Measurements from ENCODE around the gene NSMCE3. TPM values are rescaled to one million over a fixed set of nuclear protein-coding genes. Genes with fewer than 3 reads are reported as not detected.

The NSMCE3 gene
- 10 to 100 TPM; 22.3 to 32.3 (median 27.9) TPM for polyA plus RNA-seq

- Mint-ChIP-seq H3K27ac (peak within 1 kb of the TSS; percentile 97 to 100 (median 99)), H3K4me1 (peaks cover 48 to 51% of the 10 kb centered on the region in 2 donors), H3K36me3 (no peaks in the 10 kb centered on the region), H3K9me3 (no peaks in the 10 kb centered on the region), H3K27me3 (ENCODE audit: low read depth in 3 of 3) (peaks cover 2 to 21% (median 7%) of the 10 kb centered on the region in 3 donors), H3K4me3 (peak within 1 kb of the TSS; percentile 92 to 99 (median 98))
- DNase-seq: peak; percentile 91 to 93 (median 92)
Observed at GRCh38 chr15:29269485-29270168, at the start of gene NSMCE3. Gene NSMCE3, minus strand, starts transcription at chr15:29269822. Its CDS starts 117 bp downstream, at chr15:29269705.

GRCh38 chr15:29316422-29316821 is 46.8 kb upstream of the NSMCE3 start:
- H3K9me3 Mint-ChIP-seq: peaks cover 0 to 4% (median 0%) of the 10 kb centered on the region in 6 donors
- no peak overlapping the region for H3K27ac Mint-ChIP-seq
- no peaks in the 10 kb centered on the region for H3K4me1 Mint-ChIP-seq
- H3K36me3 Mint-ChIP-seq: no peaks in the 10 kb centered on the region
- peaks cover 3 to 9% (median 3%) of the 10 kb centered on the region in 3 donors for H3K27me3 Mint-ChIP-seq (ENCODE audit: low read depth in 3 of 3)
- DNase-seq: no peak
- no peak overlapping the region for H3K4me3 Mint-ChIP-seq

DNA sequence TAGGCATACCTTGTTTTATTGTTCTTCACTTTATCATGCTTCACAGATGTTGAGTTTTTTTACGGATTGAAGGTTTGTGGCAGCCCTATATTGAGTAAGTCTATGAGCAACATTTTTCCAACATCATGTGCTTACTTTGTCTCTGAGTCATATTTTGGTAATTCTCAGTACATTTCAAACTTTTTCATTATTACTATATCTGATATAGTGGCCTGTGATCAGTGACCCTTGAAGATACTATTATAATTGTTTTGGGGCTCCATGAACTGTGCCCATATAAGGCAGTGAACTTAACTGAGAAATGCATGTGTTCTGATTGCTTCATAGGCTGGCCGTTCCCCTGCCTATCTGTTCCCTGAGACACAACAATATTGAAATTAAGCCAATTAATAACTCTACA is 42.8 kb upstream of the NSMCE3 start:
- Mint-ChIP-seq H3K36me3 (no peaks in the 10 kb centered on the region), H3K27me3 (ENCODE audit: low read depth in 3 of 3) (peaks cover 2 to 3% (median 2%) of the 10 kb centered on the region in 3 donors), H3K4me3 (no peak overlapping the region), H3K9me3 (no peaks in the 10 kb centered on the region), H3K27ac (no peak overlapping the region), H3K4me1 (no peaks in the 10 kb centered on the region)
- no peak for DNase-seq

GRCh38 chr15:29311696-29312095 is 42.1 kb upstream of the NSMCE3 start:
- peaks cover 2 to 3% (median 2%) of the 10 kb centered on the region in 3 donors for H3K27me3 Mint-ChIP-seq (ENCODE audit: low read depth in 3 of 3)
- no peaks in the 10 kb centered on the region for H3K4me1 Mint-ChIP-seq
- DNase-seq: no peak
- H3K27ac Mint-ChIP-seq: no peak overlapping the region
- H3K36me3 Mint-ChIP-seq: no peaks in the 10 kb centered on the region
- H3K9me3 Mint-ChIP-seq: no peaks in the 10 kb centered on the region
- no peak overlapping the region for H3K4me3 Mint-ChIP-seq

DNA sequence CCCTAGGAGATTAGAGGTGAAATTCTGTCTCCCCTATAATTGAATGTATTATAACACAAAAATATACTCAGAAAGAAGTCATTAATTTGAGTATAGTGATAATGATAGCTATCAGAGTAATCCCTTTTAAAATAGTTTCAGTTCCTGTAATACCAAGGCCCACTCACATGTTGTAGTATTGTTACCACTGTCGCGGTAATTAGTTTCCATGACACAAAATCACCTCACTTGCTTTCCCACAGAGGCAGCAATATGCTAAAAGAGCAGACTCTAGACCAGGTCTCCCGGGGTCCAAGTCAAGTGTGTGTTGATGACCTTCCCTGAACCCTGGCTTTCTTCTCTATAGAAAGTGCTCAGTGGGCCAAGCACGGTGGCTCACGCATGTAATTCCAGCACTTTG is 39.5 kb upstream of the NSMCE3 start:
- Mint-ChIP-seq H3K27ac (no peak overlapping the region), H3K4me3 (no peak overlapping the region), H3K4me1 (no peaks in the 10 kb centered on the region), H3K9me3 (no peaks in the 10 kb centered on the region), H3K36me3 (no peaks in the 10 kb centered on the region), H3K27me3 (ENCODE audit: low read depth in 3 of 3) (peaks cover 3 to 5% (median 4%) of the 10 kb centered on the region in 3 donors)
- DNase-seq: no peak

- Mint-ChIP-seq H3K9me3 (no peaks in the 10 kb centered on the region), H3K27me3 (ENCODE audit: low read depth in 3 of 3) (peaks cover 3 to 5% (median 4%) of the 10 kb centered on the region in 3 donors), H3K36me3 (no peaks in the 10 kb centered on the region), H3K27ac (no peak overlapping the region), H3K4me3 (no peak overlapping the region), H3K4me1 (no peaks in the 10 kb centered on the region)
- no peak for DNase-seq
Observed at GRCh38 chr15:29308299-29308698, 38.7 kb upstream of the NSMCE3 start.

DNA sequence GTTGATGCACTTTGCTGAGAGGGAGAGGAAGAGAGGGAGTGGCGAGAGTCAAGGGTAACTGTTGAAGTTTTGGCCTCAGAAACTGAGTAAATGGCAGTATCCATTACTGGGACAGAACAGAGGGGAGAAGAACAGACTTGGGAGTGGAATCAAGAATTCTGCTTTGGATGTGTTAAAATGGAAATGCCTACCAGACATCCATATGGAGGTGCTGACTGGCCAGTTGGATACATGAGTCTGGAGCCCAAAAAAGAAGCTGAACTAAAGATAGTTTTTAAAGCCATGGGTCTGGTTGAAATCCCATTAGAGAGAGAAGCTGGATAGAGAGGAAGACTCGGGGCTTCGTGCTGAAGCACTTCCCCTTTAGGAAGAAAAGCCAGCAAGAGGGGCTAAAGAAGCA is 35.9 kb upstream of the NSMCE3 start:
- Mint-ChIP-seq H3K36me3 (no peaks in the 10 kb centered on the region), H3K4me1 (no peaks in the 10 kb centered on the region), H3K9me3 (no peaks in the 10 kb centered on the region), H3K27me3 (ENCODE audit: low read depth in 3 of 3) (peaks cover 3 to 6% (median 5%) of the 10 kb centered on the region in 3 donors), H3K4me3 (no peak overlapping the region), H3K27ac (no peak overlapping the region)
- DNase-seq: no peak

GRCh38 chr15:29302871-29303270 is 33.2 kb upstream of the NSMCE3 start:
- no peak for DNase-seq
- no peaks in the 10 kb centered on the region for H3K9me3 Mint-ChIP-seq
- no peak overlapping the region for H3K27ac Mint-ChIP-seq
- H3K4me1 Mint-ChIP-seq: no peaks in the 10 kb centered on the region
- H3K36me3 Mint-ChIP-seq: no peaks in the 10 kb centered on the region
- peaks cover 4 to 5% (median 5%) of the 10 kb centered on the region in 3 donors for H3K27me3 Mint-ChIP-seq (ENCODE audit: low read depth in 3 of 3)
- no peak overlapping the region for H3K4me3 Mint-ChIP-seq

DNA sequence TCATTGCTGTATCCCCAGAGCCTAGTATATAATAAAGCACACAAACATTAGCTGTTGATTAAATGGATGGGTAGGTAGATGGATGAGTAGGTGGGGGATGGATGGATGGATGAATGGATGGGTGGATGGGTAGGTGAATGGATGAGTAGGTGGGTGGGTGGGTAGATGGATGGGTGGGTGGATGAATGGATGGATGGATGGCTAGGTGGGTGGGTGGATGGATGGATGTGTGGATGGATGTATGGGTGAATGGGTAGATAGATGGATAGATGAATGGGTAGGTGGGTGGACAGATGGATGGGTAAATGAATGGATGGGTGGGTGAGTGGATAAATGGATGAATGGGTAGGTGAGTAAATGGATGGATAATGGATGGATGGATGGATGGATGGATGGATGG is 30.2 kb upstream of the NSMCE3 start:
- H3K9me3 Mint-ChIP-seq: no peaks in the 10 kb centered on the region
- H3K27me3 Mint-ChIP-seq (ENCODE audit: low read depth in 3 of 3): peaks cover 0 to 8% (median 5%) of the 10 kb centered on the region in 3 donors
- no peak overlapping the region for H3K27ac Mint-ChIP-seq
- H3K36me3 Mint-ChIP-seq: no peaks in the 10 kb centered on the region
- H3K4me3 Mint-ChIP-seq: no peak overlapping the region
- DNase-seq: no peak
- H3K4me1 Mint-ChIP-seq: no peaks in the 10 kb centered on the region

GRCh38 chr15:29299331-29299730 is 29.7 kb upstream of the NSMCE3 start:
- Mint-ChIP-seq H3K4me1 (no peaks in the 10 kb centered on the region), H3K27me3 (ENCODE audit: low read depth in 3 of 3) (peaks cover 0 to 8% (median 5%) of the 10 kb centered on the region in 3 donors), H3K9me3 (no peaks in the 10 kb centered on the region), H3K4me3 (no peak overlapping the region), H3K36me3 (no peaks in the 10 kb centered on the region), H3K27ac (no peak overlapping the region)
- DNase-seq: no peak

DNA sequence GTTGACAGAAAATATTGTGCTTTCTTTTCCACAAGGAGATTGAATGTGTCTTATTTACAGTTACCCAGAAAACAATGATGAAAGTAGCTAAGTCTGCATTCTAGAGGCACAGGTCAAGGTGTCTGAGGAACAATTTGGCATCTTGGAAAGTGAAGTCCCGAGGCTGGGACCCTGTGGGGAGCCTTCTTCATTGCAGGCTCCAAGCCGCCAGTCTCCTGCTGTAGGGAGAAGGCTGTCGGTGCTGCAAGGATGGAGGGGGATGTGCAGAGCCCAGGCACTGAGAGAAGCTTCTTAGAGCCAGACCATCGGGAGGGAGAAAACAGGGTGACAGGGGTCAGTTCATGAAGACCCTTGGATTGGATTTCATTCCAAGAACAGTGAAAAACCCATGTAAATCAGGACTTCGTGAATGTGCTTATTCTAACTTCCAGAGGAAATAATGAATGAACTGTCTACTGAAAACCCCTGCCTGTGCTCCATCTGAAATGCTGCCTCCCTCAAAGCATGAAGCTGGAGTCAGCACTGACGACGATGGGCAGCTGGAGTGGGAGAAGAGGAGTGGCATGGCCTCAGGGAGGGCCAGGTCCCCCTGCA is 25.2 kb upstream of the NSMCE3 start:
- peaks cover 5 to 10% (median 5%) of the 10 kb centered on the region in 3 donors for H3K27me3 Mint-ChIP-seq (ENCODE audit: low read depth in 3 of 3)
- H3K4me3 Mint-ChIP-seq: no peak overlapping the region
- H3K36me3 Mint-ChIP-seq: no peaks in the 10 kb centered on the region
- no peaks in the 10 kb centered on the region for H3K4me1 Mint-ChIP-seq
- H3K9me3 Mint-ChIP-seq: no peaks in the 10 kb centered on the region
- no peak overlapping the region for H3K27ac Mint-ChIP-seq
- DNase-seq: no peak

DNA sequence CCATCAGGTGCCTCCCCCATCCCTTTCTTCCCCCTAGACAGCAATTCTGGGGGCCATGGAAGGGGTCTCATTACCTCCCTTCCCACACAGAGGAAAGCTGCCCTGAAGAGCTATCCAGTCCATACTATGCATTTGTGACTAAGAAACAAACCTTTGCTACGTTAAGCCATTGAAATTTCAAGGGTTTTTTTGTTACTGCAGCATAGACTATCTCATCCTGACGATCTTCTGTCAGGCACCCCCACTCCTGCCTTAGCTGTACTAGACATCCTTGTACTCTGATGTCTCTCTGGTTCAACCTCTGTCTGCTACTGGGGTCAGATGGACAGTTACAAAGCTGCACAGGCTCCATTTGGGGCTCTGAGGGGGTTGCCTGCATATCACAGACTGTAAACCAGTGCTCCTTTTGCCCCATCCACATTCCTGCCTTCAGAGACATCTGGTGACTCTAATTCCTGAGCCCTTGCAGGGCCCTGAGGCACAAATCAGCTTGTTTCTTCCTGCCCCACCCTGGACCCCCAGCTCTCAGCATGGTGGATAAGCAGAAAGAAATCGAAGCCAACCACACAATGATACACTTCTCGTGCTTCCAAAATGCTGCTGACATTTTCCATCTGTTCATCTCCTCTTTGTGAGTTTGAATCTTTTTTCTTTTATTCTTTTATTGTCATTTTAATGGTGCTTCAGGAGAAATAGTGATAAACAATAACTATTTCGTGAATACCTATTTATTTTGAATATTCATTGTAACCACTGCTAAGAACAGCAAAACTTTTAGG is 21.6 kb upstream of the NSMCE3 start:
- no peak overlapping the region for H3K27ac Mint-ChIP-seq

DNA sequence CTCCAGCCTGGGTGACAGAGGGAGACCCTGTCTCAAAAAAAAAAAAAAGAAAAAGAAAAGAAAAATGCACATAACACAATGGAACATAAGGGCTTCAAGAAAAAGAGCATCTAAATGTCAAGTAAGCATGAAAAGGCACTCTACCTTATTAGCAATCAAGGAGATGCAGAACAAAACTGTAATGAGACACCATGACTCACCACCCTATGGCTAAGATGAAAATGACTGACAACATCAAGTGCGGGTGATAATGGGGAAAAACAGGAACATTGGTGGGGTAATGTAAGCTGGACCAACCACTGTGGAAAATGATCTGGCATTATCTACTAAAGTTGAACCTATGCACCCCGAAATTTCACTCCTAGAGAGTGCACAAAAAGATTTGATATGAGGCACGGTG is 19.6 kb upstream of the NSMCE3 start:
- Mint-ChIP-seq H3K36me3 (no peaks in the 10 kb centered on the region), H3K27ac (no peak overlapping the region)

More for the DNA sequence above, 21.6 kb upstream of the NSMCE3 start:
- H3K9me3 Mint-ChIP-seq: no peaks in the 10 kb centered on the region
- H3K4me3 Mint-ChIP-seq: no peak overlapping the region
- H3K4me1 Mint-ChIP-seq: no peaks in the 10 kb centered on the region
- DNase-seq: no peak
- H3K36me3 Mint-ChIP-seq: no peaks in the 10 kb centered on the region
- H3K27me3 Mint-ChIP-seq (ENCODE audit: low read depth in 3 of 3): peaks cover 2 to 10% (median 5%) of the 10 kb centered on the region in 3 donors

DNA sequence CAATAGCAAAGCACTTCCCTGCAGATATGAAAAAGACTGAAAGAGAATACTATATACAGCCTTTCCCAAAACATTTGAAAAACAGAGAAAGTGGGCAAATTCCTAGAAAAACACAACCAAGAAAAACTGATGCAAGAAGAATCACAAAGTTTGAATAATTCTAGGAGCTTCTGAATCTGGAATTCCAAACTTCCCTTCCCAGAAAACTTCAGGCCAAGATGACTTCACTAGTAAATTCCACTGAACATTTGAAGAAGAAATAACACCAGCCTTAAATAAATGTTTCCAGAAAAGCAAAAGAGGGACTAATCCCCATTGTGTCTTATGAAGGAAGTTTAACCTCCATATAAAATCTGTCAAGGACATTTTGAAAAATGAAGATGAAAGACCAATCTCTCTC is 15.8 kb upstream of the NSMCE3 start:
- Mint-ChIP-seq H3K27ac (no peak overlapping the region), H3K4me3 (no peak overlapping the region), H3K36me3 (no peaks in the 10 kb centered on the region), H3K27me3 (ENCODE audit: low read depth in 3 of 3) (peaks cover 2 to 7% (median 4%) of the 10 kb centered on the region in 3 donors), H3K9me3 (peaks cover 0 to 2% (median 0%) of the 10 kb centered on the region in 6 donors), H3K4me1 (no peaks in the 10 kb centered on the region)
- no peak for DNase-seq

More for the DNA sequence above, 19.6 kb upstream of the NSMCE3 start:
- H3K27me3 Mint-ChIP-seq (ENCODE audit: low read depth in 3 of 3): peaks cover 2 to 13% (median 2%) of the 10 kb centered on the region in 3 donors
- H3K4me3 Mint-ChIP-seq: no peak overlapping the region
- DNase-seq: no peak
- H3K9me3 Mint-ChIP-seq: peaks cover 0 to 2% (median 0%) of the 10 kb centered on the region in 6 donors
- H3K4me1 Mint-ChIP-seq: no peaks in the 10 kb centered on the region

All from immature natural killer cell (primary cell).